Liver (tissue), 9 donors: Measurements from ENCODE around the gene IDE. TPM values are rescaled to one million over a fixed set of nuclear protein-coding genes. Genes with fewer than 3 reads are reported as not detected.
"Not testable (repeated sequence)": the region's sequence is repeated elsewhere in the genome, so short reads cannot be mapped to it uniquely, and the experiment has no call there.

Source experiments
- DNase-seq: peaks from one replicate; pipeline ENCODE4 v3.0.0-alpha.2; 2017; ENCODE audit warnings: low spot score
- H3K27ac ChIP-seq, 2 donors: one replicate each; pipeline ENCODE4 v1.7.0; 2013; ENCODE audit warnings: inconsistent platforms in 2 of 2, low read length in 2 of 2, control low read depth in 1 of 2, low read depth in 1 of 2, mild to moderate bottlenecking in 1 of 2
- H3K27me3 ChIP-seq, 4 donors: one replicate each; pipeline versions ENCODE4 v1.6.1 to v1.7.0; 2013; ENCODE audit warnings: low read length in 3 of 4, inconsistent platforms in 1 of 4, mild to moderate bottlenecking in 1 of 4, moderate library complexity in 1 of 4; ENCODE audit not compliant: control insufficient read depth in 4 of 4, insufficient read depth in 4 of 4
- H3K36me3 ChIP-seq, 4 donors: one replicate each; pipeline versions ENCODE4 v1.6.1 to v1.7.0; 2013; ENCODE audit warnings: low read length in 3 of 4, mild to moderate bottlenecking in 3 of 4, low read depth in 1 of 4, moderate library complexity in 1 of 4; ENCODE audit not compliant: control insufficient read depth in 4 of 4, insufficient read depth in 3 of 4
- H3K4me1 ChIP-seq, 4 donors: one replicate each; pipeline versions ENCODE4 v1.6.1 to v1.7.0; 2013; ENCODE audit warnings: low read length in 3 of 4, mild to moderate bottlenecking in 3 of 4, moderate library complexity in 1 of 4; ENCODE audit not compliant: control insufficient read depth in 4 of 4, insufficient read depth in 4 of 4
- H3K4me3 ChIP-seq, 3 donors: one replicate each; pipeline versions ENCODE4 v1.6.1 to v1.7.0; 2013; ENCODE audit warnings: low read length in 3 of 3, control low read depth in 1 of 3, low read depth in 1 of 3, mild to moderate bottlenecking in 1 of 3
- H3K9ac ChIP-seq, 2 donors: one replicate each; pipeline ENCODE4 v1.7.0; 2013; ENCODE audit warnings: low read length in 2 of 2, mild to moderate bottlenecking in 2 of 2, moderate library complexity in 2 of 2, control low read depth in 1 of 2, low read depth in 1 of 2
- H3K9me3 ChIP-seq, 4 donors: one replicate each; pipeline versions ENCODE4 v1.6.1 to v1.7.0; 2013; ENCODE audit warnings: low read length in 3 of 4; ENCODE audit not compliant: control insufficient read depth in 4 of 4
- ATF3 ChIP-seq: IDR thresholded peaks from 2 replicates; pipeline ENCODE4 v1.6.1; 2016; ENCODE audit warnings: antibody characterized with exemption
- CTCF ChIP-seq: fragments of 150-350 bp; IDR thresholded peaks from 2 replicates; pipeline ENCODE4 v1.5.1; 2017; ENCODE audit warnings: improper control_type of control experiment, low read depth, low read length; ENCODE audit not compliant: missing input control
- EGR1 ChIP-seq, 2 donors: IDR thresholded peaks; 2 replicates each; pipeline ENCODE4 v1.6.1; 2016 to 2018; ENCODE audit warnings: antibody characterized with exemption in 2 of 2, low read depth in 2 of 2
- FOXA1 ChIP-seq: IDR thresholded peaks from 2 replicates; pipeline ENCODE4 v1.6.1; 2016; ENCODE audit warnings: antibody characterized with exemption
- FOXA2 ChIP-seq: IDR thresholded peaks from 2 replicates; pipeline ENCODE4 v1.6.1; 2016; ENCODE audit warnings: antibody characterized with exemption
- GABPA ChIP-seq, 2 donors: IDR thresholded peaks in 1 of 2; conservative IDR thresholded peaks in 1 of 2; 2 replicates each; pipeline ENCODE4 v1.6.1; 2016; ENCODE audit warnings: antibody characterized with exemption in 2 of 2, mild to moderate bottlenecking in 1 of 2, moderate library complexity in 1 of 2
- HNF4A ChIP-seq, 2 donors: conservative IDR thresholded peaks; 2 replicates each; pipeline ENCODE4 v1.6.1; 2016; ENCODE audit warnings: antibody characterized with exemption in 2 of 2, mild to moderate bottlenecking in 2 of 2
- HNF4G ChIP-seq: IDR thresholded peaks from 2 replicates; pipeline ENCODE4 v1.6.1; 2016; ENCODE audit warnings: antibody characterized with exemption
- JUND ChIP-seq, 2 donors: IDR thresholded peaks; 2 replicates each; pipeline ENCODE4 v1.6.1; 2016; ENCODE audit warnings: antibody characterized with exemption in 2 of 2
- MAX ChIP-seq: IDR thresholded peaks from 2 replicates; pipeline ENCODE4 v1.6.1; 2016; ENCODE audit warnings: antibody characterized with exemption
- NR2F2 ChIP-seq: IDR thresholded peaks from 2 replicates; pipeline ENCODE4 v1.6.1; 2016; ENCODE audit warnings: antibody characterized with exemption
- RAD21 ChIP-seq, 2 donors: IDR thresholded peaks; 2 replicates each; pipeline ENCODE4 v1.6.1; 2016; ENCODE audit warnings: antibody characterized with exemption in 2 of 2, mild to moderate bottlenecking in 2 of 2
- REST ChIP-seq: IDR thresholded peaks from 2 replicates; pipeline ENCODE4 v1.6.1; 2016; ENCODE audit warnings: antibody characterized with exemption, mild to moderate bottlenecking
- RXRA ChIP-seq, 2 donors: IDR thresholded peaks; 2 replicates each; pipeline ENCODE4 v1.6.1; 2017 to 2018; ENCODE audit warnings: antibody characterized with exemption in 2 of 2, mild to moderate bottlenecking in 1 of 2
- SP1 ChIP-seq: IDR thresholded peaks from 2 replicates; pipeline ENCODE4 v1.6.1; 2018; ENCODE audit warnings: antibody characterized with exemption, mild to moderate bottlenecking
- TAF1 ChIP-seq: conservative IDR thresholded peaks from 2 replicates; pipeline ENCODE4 v1.6.1; 2016; ENCODE audit warnings: antibody characterized with exemption, mild to moderate bottlenecking
- YY1 ChIP-seq: IDR thresholded peaks from 2 replicates; pipeline ENCODE4 v1.6.1; 2016; ENCODE audit warnings: antibody characterized with exemption, mild to moderate bottlenecking
- ZBTB33 ChIP-seq: IDR thresholded peaks from 2 replicates; pipeline ENCODE4 v1.6.1; 2016; ENCODE audit warnings: antibody characterized with exemption
- WGBS: extraction: QIAGEN DNeasy Blood & Tissue Kit; methylation state at CpG from one replicate; pipeline ENCODE4 v1.1.7; 2013; 5-methylcytosine and 5-hydroxymethylcytosine counted together
- polyA plus RNA-seq, 2 donors: library from polyadenylated mRNA; stranded (reverse) in 1 of 2; unstranded in 1 of 2; fragments of 200-250 nt in 1 of 2; fragments of >200 nt in 1 of 2; fragmentation: Nextera tagmentation in 1 of 2; extraction: Ambion mirVana in 1 of 2; gene quantifications; one replicate each; pipeline versions ENCODE4 v1.2.1 to v1.2.3, GENCODE V29; 2013 to 2015
- total RNA-seq, 2 donors: library from RNA; depleted of rRNA; stranded (reverse); fragments of >200 nt; gene quantifications; one replicate each; pipeline ENCODE4 v1.2.3, GENCODE V29; 2014
- donor health status: healthy.
- donor health status: healthy.
- donor health status: healthy.
- donor health status: healthy.
- donor health status: healthy.

IDE gene
- total and polyA plus RNA-seq, 4 donors: 9.4 to 31.3 (median 15.3) TPM

GRCh38 chr10:92464364-92464763, 109.5 kb downstream of the IDE start:
- H3K27me3 ChIP-seq: no peaks in the 10 kb centered on the region
- H3K27ac ChIP-seq: no peak overlapping the region
- WGBS: 86% methylated on average over 5 of the region's 5 CpGs
- no peak overlapping the region for H3K4me3 ChIP-seq
- H3K36me3 ChIP-seq: peaks cover 15 to 63% (median 56%) of the 10 kb centered on the region in 4 donors
- no peaks in the 10 kb centered on the region for H3K9me3 ChIP-seq
- H3K4me1 ChIP-seq: no peaks in the 10 kb centered on the region
- no peak overlapping the region for H3K9ac ChIP-seq
- TF ChIP-seq MAX: no peak
- no peak for TF ChIP-seq REST
- no peak for TF ChIP-seq ATF3
- TF ChIP-seq GABPA (IDR thresholded peaks at IDR 0.05 in 1 of 2, conservative IDR thresholded peaks at IDR 0.05 in 1 of 2): no peak
- DNase-seq: no peak

- Histone ChIP-seq H3K9me3 (no peaks in the 10 kb centered on the region), H3K27me3 (no peaks in the 10 kb centered on the region), H3K4me3 (no peak overlapping the region), H3K36me3 (peaks cover 15 to 64% (median 48%) of the 10 kb centered on the region in 4 donors), H3K4me1 (no peaks in the 10 kb centered on the region), H3K27ac (no peak overlapping the region), H3K9ac (no peak overlapping the region)
- 98% methylated on average over 5 of the region's 5 CpGs for WGBS
- no peak for TF ChIP-seq GABPA (IDR thresholded peaks at IDR 0.05 in 1 of 2, conservative IDR thresholded peaks at IDR 0.05 in 1 of 2)
- TF ChIP-seq JUND (IDR thresholded peaks at IDR 0.05): no peak
- TF ChIP-seq SP1: no peak
- TF ChIP-seq EGR1 (IDR thresholded peaks at IDR 0.05; ENCODE audit: low read depth in 2 of 2): no peak
- no peak for TF ChIP-seq RXRA (IDR thresholded peaks at IDR 0.05)
- no peak for TF ChIP-seq TAF1
- no peak for TF ChIP-seq HNF4G
- TF ChIP-seq ATF3: no peak
- no peak for TF ChIP-seq MAX
- TF ChIP-seq REST: no peak
- TF ChIP-seq NR2F2: no peak
- TF ChIP-seq FOXA1: no peak
- no peak for TF ChIP-seq ZBTB33
- TF ChIP-seq FOXA2: no peak
- TF ChIP-seq HNF4A (conservative IDR thresholded peaks at IDR 0.05): no peak
- TF ChIP-seq RAD21 (IDR thresholded peaks at IDR 0.05): no peak
- no peak for TF ChIP-seq CTCF
- no peak for TF ChIP-seq YY1
- DNase-seq: no peak
These were observed 110.3 kb downstream of the IDE start for GRCh38 chr10:92463582-92463981.

- not testable (repeated sequence) for H3K4me3 ChIP-seq, H3K27me3 ChIP-seq, DNase-seq, H3K4me1 ChIP-seq, H3K9me3 ChIP-seq, H3K9ac ChIP-seq, H3K27ac ChIP-seq
- H3K36me3 ChIP-seq: peaks cover 6 to 53% (median 41%) of the 10 kb centered on the region in 4 donors
- 95% methylated on average over 6 of the region's 6 CpGs for WGBS
These were observed 118.9 kb downstream of the IDE start for GRCh38 chr10:92454955-92455354.
